HG03457 (cell line): ENCODE data around the gene WNT9A.

Experiments used
- ATAC-seq: cut with Tn5 transposase; IDR thresholded peaks from one replicate; pipeline ENCODE4 v1.9.1; 2021; ENCODE audit warnings: moderate number of reproducible peaks; ENCODE audit not compliant: unreplicated experiment

The WNT9A gene

DNA sequence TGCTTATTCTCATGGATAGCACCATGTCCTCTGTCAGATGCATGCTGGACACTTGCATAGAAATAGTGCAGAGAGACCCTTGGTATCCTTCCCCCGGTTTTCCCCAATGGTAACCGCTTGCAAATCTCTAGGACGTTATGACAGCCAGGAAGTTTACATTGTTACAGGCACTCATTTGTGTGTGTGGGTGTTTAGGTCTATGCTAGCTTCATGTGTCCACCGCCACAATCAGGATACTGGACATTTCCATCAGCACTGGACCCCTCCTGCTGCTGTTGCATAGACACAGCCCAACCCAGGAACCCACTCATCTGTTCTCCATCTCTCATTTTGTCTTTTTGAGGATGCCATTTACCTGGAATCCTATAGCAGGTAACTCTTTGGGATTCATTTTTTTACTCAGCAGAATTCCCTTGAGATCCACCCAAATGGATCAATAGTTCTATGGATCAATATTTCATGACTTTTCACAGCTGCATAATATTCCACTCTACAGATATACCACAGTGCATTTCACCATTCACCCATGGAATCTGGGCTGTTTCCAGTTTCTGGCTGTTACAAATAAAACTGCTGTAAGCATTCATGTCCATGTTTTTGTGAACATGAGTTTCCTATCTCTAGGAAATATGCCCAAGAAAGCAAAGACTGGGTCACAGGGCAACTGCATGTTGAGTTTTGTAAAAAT lies 6.6 kb upstream of the WNT9A start:
- no peak for ATAC-seq

DNA sequence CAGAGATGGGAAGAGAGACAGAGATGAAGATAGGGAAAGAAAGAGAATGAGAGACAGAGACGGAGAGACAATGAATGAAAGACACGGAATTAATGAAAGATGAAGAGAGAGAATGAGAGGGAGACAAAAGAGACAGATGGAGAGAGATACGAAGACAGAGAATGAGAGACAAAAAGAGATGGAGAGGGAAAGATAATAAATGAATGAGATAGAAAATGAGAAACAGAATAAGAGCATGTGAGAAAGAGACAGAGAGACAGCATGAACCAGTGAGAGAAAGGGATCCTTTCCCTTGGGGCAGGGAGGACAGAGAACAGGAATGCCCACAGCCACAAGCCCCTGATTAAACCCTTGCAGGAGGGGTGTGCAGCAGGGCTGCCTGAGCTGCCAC lies 5.3 kb upstream of the WNT9A start:
- no peak for ATAC-seq

DNA sequence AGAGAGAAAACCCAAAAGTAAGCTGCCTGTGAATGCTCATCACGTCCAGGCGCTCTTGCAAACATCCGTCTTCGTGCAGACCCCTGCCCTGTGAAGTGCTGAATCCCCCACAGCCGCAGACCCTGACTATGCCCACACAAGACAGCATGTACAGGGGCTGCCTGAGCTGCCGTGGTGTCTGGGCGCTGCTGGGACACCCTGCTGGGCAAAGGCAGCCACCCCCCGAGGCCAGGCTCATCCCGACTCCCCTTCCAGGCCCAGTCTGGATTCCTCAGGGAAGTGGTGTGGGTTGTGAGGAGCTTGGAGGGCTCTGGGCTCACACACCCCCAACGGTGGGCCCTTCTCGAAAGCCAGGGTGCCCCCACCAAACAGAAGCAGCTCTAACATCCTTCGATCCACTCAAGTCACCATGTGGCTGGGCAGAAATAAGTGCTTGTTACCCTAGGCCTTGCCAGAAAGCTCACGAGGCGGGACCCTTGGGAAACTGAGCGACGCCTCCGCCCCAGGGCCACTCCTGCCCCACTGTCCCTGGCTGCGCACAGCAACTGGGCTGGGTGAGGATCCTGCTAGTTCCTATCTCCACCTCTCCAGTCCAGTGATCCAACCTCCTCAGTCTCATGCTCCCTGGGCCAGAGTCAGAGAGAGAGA lies 4.8 kb upstream of the WNT9A start:
- ATAC-seq: no peak

DNA sequence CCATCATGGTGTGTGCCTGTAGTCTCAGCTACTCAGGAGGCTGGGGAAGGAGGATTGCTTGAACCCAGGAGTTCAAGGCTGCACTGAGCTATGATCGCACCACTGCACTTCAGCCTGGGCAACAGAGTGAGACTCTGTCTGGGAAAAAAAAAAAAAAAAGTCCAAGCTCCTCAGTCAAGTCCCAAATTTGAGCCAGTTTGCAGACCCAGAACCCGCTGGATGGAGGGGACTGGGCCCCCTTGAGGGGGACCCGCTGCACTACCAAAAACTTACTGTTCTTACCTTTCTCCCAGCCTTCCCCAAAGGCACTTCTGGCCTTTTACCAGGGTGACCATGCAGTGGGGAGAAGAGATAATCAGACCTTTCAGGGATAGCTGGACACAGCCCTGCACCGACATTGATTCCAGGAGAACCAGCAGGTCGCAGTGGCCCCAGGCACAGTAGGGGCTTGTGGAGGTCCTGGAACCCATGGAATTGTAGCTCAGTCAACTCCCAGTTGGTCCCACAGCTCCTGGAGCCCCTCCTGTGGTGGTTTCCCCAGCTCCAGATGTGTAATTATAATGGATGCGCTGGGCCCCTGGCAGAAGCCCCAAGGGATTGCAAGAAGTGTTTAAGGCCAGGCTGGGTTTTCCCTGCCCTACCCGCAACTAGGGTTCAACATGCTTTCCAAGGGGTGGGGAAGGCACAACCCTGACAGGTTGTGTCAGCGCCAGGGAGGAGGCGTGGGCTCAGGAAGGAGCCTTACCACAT lies 4.1 kb upstream of the WNT9A start:
- no peak for ATAC-seq

DNA sequence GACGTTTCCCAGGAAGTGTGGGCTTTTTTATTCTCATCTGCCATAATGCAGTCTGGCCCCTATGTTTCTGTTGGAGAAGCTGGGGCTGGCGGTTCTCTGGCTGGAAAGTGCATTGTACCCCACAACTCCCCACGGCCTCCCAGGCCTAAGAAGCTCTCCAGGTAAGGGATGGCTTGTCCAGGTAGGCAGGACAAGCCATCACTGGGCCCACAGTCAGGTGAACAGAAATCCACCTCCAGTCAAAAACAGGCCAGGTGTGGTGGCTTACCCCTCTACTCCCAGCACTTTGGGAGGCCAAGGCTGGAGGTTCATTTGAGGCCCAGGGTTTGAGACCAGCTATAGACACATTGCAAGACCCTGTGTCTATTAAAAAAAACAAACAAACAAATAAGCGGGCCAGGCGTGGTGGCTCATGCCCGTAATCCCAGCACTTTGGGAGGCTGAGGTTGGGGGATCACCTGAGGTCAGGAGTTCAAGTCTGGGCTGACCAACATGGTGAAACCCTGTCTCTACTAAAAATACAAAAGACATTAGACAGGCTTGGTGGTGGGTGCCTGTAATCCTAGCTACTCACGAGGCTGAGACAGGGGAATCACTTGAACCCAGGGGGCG lies 3.1 kb upstream of the WNT9A start:
- no peak for ATAC-seq

DNA sequence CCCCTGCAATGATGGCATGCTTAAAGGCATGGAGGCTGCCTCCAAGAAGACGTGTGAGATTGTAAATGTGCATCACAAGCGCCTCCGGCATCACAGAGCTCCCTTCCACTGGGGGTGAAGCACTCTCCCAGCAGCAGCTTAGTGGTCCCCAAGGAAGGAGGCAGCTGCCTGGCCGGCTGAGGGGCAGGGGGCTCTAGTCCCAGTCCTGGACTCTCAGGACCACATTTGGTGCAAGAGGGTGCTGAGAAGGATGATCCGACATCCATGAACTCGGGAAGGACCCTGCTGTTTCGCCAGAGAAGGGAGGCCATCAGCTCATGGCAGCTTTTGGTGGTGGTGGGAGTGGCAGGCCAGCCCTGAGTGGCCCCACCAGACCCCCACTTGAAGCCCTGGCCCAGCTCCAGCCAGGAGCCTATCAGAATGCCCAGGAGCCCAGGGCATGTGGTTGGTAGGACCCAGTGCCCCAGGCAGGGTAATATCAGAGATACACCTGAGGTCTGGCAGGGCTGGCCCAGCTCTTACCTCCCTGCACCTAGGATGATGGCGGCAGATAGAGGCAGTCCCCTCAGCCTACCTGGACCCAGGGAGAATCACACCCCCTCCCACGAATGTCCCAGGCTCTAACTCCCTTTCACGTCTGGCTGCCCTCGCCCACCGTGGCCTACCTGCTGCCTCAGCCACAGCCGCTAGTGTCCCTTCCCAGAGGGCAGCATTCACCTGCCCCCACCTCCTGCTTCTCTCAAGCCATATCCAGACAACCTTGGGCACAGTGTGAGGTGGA lies 2.4 kb upstream of the WNT9A start:
- ATAC-seq: no peak

DNA sequence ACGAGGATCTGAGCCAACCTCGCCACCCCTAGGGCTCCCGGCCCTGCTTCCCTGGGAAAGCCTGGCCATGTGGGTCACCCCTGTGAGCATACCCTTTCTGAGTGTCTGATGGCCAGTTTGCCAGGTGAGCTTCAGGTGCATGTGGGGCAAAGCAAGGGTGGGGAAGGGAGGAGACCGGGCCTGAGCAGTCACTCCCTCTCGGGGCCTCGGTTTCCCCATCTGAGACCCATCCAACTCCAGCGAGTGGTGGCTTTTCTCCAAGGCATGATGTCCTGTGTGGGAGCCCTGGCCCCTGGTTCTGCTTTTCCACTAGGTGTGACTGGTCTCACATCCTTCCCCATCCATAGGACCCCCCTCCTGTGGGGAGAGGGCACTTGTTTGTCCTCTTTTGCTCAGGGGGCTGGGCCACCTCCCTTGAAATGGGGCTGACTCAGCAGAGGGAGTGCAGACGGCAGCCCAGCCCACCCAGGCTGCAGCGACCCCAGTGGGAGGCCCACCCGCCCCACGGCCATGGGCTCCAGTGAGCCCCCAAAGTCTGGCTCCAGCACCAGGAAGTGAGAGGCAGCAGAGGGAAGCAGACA lies 1.7 kb upstream of the WNT9A start:
- ATAC-seq: no peak

DNA sequence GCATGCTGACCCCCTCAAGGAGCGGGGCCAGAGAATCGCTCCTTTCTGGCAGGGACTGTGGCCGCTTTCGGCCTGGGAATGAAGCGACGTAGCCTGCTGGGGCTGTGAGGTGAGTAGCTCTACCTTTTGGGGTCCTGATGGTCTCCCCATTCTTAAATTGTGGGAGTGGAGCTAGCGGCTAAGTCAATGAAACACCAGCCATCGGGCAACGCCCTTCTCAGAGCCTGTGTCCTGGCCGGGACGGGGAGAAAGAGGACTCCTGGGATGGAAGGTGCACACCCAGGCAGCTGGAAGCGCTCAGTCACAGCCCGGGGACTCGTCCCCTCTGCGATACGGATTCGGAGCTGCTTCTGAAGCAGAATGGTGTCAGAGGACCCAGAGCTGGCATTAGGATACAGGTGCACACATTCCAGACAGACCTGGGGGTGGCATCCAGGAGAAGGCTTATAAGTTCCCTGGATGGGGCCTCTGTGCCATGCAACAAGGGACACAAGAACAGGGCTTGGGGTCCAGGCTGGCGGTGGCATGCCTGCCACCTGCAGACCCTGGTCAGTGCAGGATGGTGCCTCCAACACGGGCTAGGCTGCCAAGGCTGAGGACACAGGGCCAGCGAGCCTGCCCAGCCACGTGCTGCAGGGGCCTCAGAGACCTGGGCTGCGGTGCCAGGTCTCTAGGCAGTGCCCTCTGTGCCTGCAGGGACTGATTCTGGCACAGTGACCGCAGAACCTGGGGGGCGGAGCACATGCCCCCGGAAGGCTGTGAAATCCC lies 945 bp upstream of the WNT9A start:
- no peak for ATAC-seq

DNA sequence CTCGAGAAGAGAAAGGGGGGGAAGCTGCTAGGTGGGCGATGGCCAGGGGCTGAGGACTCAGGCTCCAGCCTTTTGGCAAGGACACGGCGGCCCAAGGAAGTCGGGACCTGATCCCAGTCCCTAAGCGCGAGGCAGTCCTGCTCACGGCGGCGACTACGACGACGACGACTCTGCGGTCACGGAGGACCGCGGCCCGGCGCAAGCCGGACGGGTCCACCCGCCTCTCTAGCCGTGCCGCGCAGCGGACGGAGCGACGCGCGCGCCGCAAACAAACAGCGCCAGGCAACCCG lies 401 bp downstream of the WNT9A start:
- no peak for ATAC-seq

DNA sequence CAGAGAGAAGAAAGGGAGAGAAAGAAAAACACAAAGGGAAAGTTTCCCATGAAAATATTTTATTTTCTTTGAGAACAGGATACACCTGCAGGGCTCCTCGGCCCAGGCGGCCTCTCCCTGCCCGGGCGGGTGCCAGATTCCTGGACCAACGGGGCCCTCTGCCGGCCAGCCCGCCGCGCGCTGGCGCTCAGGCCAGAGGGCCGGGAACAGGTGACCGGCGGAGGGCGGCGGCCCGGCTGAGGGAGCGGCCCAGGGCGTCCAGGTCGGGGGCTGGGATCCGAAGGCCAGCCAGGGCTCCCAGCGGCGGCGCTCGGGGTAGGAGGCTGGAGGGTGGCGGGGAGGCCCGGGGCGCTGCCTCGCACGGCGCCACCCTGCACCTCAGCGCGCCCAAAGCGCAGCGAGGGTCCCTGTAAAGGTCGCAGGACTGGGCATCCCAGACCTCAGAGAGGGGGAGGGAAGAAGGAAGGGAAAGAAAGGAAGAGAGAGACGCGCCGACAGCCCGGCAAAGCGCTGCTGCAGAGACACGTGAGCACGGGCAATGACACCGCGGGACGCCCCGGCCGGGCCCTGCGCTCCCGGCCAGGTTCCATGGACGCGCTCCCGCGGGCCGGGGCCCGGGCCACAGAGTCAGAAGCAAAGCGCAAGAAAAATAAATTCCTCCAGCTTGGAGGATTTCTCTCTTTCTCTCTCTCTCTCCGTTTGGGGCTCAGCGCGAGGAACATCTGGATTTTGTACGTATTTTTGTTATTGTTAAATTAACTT lies 927 bp downstream of the WNT9A start:
- ATAC-seq: no peak

DNA sequence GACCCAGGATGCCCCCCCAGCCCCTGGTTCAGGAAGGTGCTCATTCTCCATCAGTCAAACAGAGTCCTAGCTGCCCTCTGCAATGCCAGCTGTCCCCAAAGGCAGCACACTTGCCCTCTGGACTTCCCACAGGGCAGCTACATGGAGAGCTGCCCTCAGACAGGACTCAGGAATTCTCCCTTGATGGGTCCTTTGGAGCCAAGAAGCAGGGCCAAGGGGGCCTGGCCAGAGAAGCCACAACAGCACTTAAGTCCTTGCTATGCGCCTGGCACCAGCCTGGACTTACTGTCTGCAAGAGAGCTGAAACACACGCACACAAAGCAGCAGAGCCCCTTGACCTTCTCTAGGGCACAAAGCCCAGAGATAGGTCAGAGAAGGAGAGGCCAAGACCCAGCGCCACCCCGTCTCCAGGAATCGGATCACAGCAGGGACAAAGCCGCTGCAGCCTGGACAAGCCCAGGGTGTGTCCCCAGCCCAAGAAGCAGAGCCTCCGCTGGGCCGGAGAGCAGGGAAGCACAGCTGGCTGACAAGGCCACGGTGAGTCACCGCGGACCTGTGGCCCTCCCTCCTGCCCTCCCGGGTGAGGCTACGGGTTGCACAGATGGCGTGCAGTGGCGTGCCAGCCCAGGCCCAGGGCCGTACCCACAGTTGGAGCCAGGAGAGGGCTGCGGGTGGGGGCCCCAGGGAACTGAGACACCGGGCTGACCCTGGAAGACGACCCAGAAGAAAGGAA lies 1.7 kb downstream of the WNT9A start:
- no peak for ATAC-seq

DNA sequence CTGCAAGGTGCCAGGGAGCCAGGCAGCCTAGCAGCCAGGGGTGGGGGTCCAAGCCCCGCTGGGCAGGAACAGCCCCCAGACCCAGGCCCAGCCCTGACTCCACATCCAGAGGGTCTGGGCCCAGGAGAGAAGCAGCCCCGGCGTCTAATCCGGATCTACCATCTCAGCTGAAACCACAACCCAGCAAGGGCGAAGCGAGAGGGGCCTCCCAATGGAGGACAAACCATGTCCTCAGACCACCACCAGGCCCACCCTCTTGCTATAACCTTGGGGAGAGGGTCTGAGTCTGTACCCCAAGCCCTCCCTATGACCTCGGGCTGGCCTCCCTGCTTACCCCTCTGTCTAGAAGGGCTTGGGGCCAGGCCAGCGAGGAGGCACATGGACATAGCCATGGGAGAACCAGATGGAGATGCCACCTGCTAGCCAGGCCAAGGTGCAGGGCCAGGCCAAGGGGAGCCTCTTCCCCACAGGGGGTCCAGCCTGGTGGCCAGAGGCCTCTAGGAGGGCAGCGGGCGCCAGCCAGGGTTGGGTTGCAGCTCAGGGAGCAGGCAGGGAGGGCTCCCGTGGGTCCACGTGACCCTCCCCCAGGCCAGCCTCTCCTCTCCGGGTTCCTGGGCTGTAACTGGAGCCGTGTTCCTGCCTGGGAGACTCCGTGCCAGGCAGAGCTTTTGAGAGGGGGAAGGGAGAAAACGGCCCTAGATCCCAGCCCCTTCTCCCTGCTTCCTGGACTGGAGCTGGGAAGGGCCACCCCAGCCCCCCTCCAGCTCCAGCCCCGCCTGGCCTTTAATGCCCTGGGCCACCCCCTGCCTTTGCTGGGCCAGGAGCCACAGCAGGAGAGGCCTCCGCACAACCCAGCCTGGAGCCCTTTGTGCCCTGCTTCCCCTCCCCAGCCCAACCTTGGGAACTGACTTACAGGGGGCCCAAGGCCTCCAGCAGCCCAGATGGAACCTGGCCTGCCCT lies 2.5 kb downstream of the WNT9A start:
- ATAC-seq: no peak

DNA sequence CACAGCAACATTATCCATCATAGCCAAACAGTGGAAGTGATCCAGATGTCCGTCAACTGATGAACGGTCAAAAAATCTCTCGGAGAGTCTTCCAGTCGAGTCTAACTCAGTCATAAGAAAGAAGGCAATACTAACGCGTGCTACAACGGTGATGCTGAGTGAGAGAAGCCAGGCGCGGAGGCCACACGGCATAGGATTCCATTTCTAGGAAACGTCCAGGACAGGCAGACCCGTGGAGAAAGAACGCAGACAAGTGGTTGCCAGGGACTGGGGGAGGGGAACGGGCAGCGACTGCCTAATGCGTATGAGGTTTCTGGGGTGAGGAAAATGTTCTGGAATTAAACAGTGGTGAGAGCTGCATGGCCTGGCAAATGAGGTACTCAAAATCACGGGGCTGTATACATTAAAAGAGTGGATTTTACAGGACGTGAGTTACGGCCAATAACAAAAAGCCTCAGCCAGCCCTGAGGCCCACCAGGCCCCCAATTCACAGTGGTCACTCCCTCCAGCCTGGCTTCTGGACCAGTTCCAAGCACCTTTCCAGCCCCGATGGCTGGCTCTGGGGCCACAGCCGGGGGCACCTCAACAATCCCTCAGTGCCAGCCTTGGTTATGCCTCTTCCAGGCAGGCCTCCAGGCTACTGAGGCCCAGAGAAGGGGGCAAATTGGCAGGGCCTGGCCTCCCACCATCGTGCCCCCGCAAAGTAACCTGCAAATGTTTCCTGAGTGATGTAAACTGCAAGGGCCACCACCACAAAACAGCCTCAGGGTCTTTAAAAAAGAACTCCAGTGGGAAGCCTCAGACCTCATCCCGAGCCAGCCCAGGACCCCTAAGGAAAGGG lies 3.4 kb downstream of the WNT9A start:
- ATAC-seq: no peak

DNA sequence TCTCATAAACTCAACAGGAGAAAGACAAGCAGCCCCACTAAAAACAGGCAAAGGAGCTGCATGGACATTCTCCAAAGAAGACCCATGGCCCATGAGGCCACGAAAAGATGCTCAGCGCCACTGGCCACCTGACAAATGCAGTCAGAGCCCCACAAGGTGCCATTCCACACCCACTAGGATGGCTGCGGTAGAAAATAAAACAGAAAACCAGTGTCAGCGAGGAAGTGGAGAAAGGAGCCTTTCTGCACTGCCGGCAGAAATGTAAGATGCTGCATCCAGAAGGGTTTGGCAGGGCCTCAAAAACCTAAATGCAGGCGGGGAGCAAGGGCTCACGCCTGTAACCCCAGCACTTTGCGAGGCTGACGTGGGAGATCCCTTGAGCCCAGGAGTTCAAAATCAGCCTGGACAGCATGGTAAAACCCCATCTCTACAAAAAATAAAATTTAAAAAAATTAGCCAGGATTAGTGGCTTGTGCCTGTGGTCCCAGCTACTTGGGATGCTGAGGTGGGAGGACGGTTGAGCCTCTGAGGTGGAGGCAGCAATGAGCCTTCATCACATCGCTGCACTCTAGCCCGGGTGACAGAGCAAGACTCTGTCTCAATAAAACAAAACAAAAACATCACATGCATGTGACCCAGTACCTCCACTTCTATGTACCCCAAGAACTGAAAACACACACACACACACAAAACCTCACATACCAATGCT lies 4.2 kb downstream of the WNT9A start:
- no peak for ATAC-seq

DNA sequence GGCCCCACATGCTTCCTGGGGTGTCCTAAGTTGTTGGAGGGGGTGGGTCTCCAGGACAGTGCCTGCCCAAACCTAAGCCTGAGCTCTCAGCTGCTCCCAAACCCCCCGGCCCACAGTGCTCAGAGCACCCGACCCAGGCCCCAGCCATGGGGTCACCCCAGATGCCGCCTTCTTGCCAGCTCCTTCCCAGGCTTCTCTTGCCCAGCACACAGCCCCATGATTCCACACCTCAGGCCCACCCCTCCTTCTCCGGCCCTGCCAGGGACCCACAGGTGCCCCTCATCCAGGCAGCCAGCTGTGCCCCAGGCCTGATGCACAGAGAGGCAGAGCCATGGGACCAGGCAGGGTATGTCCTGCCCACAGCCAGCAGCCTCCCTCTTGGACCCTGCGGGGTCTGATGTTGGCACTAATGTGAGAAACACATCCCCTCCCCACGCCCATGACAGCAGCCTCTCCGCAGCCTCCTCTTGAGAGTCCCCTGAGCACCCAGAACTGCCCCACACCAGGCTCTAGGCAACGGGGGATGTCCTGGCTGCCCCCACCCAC lies 4.9 kb downstream of the WNT9A start:
- no peak for ATAC-seq
